ENCODE results near the gene KMT2A.

GRCh38 chr11:118514103-118514502, 77.8 kb downstream of the KMT2A start:
- TF ChIP-seq POLR2A (IDR thresholded peaks at IDR 0.05; ENCODE audit: low read depth, low read length), result no peak
- no peak for TF ChIP-seq POLR2AphosphoS5 (IDR thresholded peaks at IDR 0.05; ENCODE audit: low read depth, low read length)
